NCI-H2171 treated with DMSO at 0.1 percent for 48 hours (cell line): ENCODE results near the gene PAK5.

Experiments used
- DNase-seq: peaks from one replicate; lab custom pipeline; 2025; lab: John Stamatoyannopoulos, UW

The PAK5 gene

DNA sequence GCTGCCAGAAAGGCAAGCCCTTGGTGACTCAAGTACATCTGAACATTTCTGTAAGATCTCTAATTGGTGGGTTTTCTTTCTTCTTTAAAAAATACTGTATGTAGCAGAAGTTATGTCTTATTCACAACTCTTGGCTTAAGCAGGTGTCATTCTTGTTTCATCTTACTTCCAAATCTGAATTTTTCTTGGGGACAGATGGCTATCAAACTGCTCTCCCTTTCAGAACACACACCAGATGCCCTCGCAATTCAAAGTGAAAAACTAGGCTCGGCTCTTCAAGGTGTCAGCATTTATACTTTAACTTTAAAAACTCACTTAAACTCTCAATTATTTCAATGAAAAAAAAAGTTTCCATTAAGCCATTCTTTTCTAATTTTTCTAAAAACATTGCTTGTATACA, 49.7 kb downstream of the PAK5 start:
- peak; percentile 59 for DNase-seq

DNA sequence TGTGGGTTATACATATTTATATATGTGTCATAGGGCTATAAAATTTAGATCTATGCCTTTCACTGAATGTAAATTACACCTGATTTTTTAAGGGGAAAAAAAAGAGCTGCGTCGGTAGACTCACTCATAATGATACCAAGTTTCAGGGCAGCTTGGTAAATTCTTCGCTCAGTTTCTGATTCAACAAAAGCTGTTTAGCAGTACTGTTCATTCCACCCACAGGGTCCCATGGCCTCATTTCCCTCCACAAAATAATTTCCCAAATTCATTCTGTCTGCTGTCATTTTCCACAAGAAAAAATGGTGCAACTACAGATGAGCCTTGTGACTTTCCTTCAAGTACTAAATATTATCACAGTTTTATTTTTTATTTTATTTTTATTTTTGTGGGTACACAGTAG, 63.7 kb downstream of the PAK5 start:
- no peak for DNase-seq

GRCh38 chr20:9769954-9770353, 68.9 kb downstream of the PAK5 start:
- no peak for DNase-seq

- no peak for DNase-seq
Measured at GRCh38 chr20:9761476-9761875, 77.4 kb downstream of the PAK5 start.

DNA sequence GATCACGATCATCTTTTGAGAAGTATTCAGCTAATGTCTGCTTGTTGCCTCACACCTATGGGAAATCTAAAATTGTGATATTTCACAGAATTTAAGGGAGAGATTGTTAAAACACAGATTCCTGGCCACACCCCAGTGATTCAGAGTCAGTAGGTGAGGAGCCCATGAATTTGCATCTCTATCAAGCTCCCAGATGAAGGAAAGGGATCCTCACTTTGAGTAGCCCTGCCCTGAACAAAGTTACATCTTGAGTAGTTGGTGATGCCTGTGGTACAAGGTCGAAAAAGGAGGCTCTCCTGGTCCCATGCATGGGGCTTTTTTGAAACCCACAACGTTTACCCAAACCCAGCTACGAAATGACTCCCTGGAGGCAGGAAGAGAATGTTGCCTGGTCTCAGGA, 79.5 kb downstream of the PAK5 start:
- DNase-seq = no peak

GRCh38 chr20:9758752-9759151, 80.1 kb downstream of the PAK5 start:
- DNase-seq = no peak

- DNase-seq = no peak
Measured at GRCh38 chr20:9756660-9757059, 82.2 kb downstream of the PAK5 start.

- DNase-seq = no peak
Measured at GRCh38 chr20:9755301-9755700, 83.6 kb downstream of the PAK5 start.

- DNase-seq = no peak
Measured at GRCh38 chr20:9744551-9744950, 94.3 kb downstream of the PAK5 start.

GRCh38 chr20:9743871-9744270, 95.0 kb downstream of the PAK5 start:
- no peak for DNase-seq

- no peak for DNase-seq
Measured at GRCh38 chr20:9742821-9743220, 96.1 kb downstream of the PAK5 start.

DNA sequence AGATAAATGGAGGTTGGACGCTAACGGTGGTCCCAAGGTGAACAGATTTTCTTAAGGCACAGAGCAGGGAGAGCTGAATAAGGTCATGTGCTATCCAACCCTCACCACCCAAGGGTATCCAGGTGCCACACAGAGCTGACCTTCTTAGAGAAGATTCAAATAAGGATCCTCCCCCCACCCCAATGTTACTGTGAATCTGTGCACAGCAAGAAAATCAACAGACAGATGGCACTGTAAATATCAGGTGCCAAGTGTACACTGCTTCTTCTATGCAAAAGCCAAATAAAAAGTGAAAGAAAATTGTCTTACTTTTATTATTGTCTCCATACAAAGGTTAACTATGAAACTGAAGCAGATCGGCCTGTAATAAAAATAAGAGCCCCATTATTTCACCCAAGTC, 96.9 kb downstream of the PAK5 start:
- DNase-seq = peak; percentile 32

GRCh38 chr20:9740486-9740885, 98.4 kb downstream of the PAK5 start:
- no peak for DNase-seq

DNA sequence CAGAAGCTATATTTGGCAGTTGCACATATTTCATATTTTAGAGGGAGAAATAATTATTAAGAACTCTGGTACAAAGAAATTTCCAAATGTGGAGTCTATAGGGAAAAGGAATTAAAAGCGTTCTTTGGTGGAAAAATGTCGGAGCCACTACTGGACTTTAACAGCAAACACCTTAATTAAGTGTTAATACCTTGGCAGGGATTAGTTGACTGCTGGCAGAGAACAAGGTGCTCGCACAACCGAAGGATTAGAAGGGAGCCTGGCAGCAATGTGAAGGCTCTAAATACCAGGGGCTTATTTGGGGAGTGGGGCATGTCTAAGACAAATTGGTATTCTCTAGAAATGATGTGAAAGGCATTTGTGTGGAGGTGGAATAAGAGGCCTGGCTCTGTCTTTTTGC, 98.9 kb downstream of the PAK5 start:
- no peak for DNase-seq

GRCh38 chr20:9736373-9736772, 102.5 kb downstream of the PAK5 start:
- DNase-seq = no peak

DNA sequence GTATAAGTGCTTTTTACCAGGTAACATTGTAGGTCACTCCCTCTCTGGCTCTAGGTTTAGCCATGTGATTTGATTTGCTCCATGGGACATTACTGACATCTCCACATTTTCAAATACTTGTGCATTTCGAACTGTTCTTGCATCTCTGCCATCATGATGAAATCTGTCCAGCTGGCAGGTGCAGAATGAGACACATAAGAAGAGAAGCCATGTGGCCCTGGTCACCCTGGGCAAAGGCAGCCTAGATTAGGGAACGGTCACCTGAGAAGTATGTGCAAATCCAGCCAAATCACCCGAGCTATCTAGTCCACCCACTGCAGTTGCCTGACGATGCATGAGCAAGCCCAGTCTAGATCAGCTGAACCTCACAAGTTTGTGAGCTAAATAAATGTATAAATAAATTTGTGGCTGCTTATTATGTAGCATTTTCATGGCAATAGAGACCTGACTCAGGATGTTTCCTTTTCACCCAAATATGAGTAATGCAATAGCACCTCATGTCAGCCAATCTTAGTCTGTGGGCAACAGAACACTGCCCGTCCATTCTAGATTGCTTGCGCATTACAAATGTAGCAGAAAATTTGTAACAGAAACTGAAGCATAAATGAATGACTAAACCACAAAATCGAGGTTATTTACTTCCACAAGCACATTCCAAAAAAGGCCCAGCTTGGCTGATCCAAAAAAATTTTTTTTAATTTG, 115.2 kb downstream of the PAK5 start:
- no peak for DNase-seq

DNA sequence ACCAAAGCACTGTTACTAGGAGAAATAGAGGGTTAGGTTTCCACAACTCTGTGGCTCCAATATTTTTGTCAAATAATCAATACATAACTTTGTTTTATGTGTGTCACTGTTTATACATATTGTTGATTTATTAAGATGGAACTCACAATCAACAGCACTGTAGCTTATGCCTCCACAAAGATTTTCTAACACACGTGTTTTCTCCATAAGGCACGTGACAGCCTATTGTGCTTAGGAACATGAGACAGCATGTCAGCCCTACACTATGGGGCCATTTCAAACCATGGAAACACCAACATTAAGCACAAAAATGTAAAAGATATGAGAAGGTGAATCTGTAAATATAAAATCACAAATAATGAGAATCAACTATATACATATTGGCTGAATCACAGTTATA, 127.0 kb downstream of the PAK5 start:
- DNase-seq = no peak

GRCh38 chr20:9710685-9711084, 128.2 kb downstream of the PAK5 start:
- no peak for DNase-seq

DNA sequence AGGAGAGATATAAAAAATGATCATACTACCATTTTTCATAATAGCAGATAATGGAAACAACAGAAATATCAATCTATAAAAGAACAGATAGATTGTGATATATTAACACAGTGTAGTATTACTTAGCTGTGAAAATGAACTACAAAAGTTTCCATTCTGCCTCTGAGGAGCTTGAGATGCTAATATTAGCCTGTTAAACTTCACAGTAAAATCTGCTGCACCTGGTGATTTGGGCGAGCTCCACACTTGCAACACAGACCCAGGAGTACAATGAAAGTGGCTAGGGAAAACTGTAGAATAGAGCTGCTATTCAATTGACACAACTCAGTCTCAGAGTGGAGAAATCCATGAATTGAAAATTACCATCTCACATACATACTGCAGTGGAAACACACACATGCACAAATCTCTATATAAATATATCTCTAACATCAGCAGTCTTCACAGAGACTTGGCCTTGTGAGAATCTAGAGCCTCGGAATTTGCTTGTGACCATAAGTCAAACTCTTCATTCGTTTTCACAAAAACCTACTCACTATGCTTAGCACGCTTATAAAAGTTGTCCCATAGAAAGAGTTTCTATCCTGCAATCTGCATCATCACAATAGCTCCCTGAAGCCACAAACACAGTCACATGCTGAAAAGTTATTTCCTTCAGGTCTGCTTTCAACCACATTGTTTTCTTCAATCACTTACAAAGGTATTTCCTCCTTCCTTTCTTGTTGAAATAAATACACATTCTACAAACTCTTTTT, 133.0 kb downstream of the PAK5 start:
- DNase-seq = no peak

DNA sequence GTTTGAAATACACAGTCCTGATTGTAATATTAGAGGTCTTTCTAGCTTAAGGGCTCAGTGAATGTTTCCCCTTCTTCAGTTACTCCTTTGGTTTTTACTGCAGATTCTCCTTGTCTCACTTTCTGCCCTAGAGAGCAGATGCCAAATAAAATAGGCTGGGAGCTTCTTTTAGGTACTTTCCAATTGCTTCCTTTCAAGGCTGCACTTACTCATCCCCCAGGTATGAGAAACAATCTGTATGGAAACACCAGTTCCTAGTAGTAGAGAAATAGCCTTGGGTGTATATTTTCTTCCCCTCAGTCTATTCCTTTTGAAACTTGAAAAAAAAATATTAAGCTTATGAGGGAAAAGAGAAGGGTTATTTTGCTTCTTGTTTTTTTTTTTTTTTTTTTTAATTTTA, 139.7 kb downstream of the PAK5 start:
- DNase-seq = no peak

DNA sequence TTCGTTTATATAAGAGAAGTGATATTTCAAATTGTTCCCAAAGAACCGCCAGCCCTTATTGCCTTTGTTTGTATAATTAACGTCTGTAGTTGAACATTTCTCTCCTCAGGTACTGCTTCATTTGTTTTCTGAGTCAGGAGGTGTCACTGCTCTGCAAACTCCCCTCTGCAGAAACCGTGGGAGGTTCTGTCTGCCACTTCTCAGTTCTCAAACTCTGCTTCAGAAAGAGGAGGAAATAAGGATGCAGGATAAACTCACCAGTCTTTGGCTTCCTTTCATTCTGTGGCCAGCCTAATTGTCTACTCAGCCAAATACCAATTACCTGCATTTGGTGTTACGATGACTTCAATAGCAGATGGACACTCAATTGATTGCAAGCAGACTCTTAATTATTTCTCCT, 149.8 kb downstream of the PAK5 start:
- no peak for DNase-seq

GRCh38 chr20:9686866-9687265, 152.0 kb downstream of the PAK5 start:
- no peak for DNase-seq

DNA sequence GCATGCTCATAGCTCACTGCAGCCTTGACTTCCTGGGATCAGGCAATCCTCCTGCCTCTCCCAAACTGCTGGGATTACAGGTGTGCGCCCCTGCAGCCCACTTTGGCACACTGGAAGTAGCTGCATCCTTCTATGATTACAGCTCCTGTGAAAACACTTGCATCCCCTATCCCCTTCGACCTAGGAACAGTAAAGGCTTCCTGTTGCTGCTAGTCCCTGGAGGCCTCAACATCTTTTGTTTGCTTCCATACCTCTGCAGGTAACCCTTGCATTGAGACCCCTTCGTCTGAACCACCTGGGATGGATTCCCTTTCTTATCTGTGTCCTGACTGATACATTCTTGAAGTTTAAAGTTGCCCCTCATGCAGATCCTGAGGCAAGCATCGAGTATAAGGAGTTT, 152.4 kb downstream of the PAK5 start:
- no peak for DNase-seq

- DNase-seq = no peak
Measured at GRCh38 chr20:9686001-9686400, 152.9 kb downstream of the PAK5 start.
